Ishikawa (cell line): ENCODE measurements around the gene HIGD1A.

Source experiments
- CEBPB ChIP-seq: IDR thresholded peaks from 2 replicates; pipeline ENCODE4 v1.6.1; 2012
- CREB1 ChIP-seq: IDR thresholded peaks from 2 replicates; pipeline ENCODE4 v1.6.1; 2012; ENCODE audit warnings: low read depth
- EGR1 ChIP-seq: IDR thresholded peaks from 2 replicates; pipeline ENCODE4 v1.6.1; 2012
- EP300 ChIP-seq: IDR thresholded peaks from 2 replicates; pipeline ENCODE4 v1.6.1; 2012; ENCODE audit warnings: borderline replicate concordance
- FOXM1 ChIP-seq: IDR thresholded peaks from 2 replicates; pipeline ENCODE4 v1.6.1; 2012; ENCODE audit warnings: low read depth, borderline replicate concordance
- NFIC ChIP-seq: IDR thresholded peaks from 2 replicates; pipeline ENCODE4 v1.6.1; 2012
- RAD21 ChIP-seq: IDR thresholded peaks from 2 replicates; pipeline ENCODE4 v1.6.1; 2012; ENCODE audit warnings: low read depth
- REST ChIP-seq: IDR thresholded peaks from 2 replicates; pipeline ENCODE4 v1.6.1; 2012; ENCODE audit warnings: low read depth, mild to moderate bottlenecking
- TAF1 ChIP-seq: IDR thresholded peaks from 2 replicates; pipeline ENCODE4 v1.6.1; 2012; ENCODE audit warnings: low read depth, mild to moderate bottlenecking
- TCF12 ChIP-seq: IDR thresholded peaks from 2 replicates; pipeline ENCODE4 v1.6.1; 2012; ENCODE audit warnings: low read depth
- TEAD4 ChIP-seq: IDR thresholded peaks from 2 replicates; pipeline ENCODE4 v1.6.1; 2012
- USF1 ChIP-seq: IDR thresholded peaks from 2 replicates; pipeline ENCODE4 v1.6.1; 2012
- YY1 ChIP-seq: IDR thresholded peaks from 2 replicates; pipeline ENCODE4 v1.6.1; 2012; ENCODE audit warnings: low read depth
- ZBTB7A ChIP-seq: IDR thresholded peaks from 2 replicates; pipeline ENCODE4 v1.6.1; 2012; ENCODE audit warnings: low read depth
- TF ChIP-seq, protein P1 (sequence below): IDR thresholded peaks from 2 replicates; pipeline ENCODE4 v1.6.1; 2012

HIGD1A gene

DNA sequence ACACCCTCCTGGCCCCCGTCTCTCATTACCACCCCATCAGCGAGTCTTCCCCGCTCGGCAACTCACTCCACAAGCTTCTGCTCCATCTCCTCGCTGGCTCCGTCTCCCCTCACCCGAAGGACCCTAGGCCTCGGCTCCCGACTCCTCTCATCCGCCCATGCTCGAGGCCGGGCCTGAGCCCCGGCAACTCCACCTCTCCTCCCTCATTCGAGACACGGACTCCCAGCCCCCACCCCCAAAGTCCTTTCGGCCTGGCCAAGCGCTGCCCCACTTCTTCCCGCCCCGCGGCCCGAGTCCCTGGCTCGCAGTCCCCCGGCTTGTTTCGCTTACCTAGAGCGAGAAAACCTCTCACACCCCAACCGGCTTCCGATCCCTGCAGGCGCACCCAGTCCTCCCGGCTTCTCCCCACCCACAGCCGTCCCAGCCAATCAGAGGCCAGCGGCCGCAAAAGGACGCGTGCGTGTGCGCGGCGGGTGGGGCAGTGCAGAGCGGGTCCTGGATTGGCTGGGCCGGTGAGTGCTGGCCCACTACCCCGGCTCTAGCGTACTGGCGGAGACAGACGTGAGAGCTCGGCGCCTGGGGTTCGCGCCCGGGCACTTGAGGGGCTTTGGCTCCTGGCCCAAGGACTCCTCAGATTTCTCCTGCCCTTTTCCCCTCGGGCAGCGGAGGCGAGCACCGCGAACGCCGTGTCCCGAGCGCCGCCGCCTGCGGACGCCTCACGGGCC, at the start of gene HIGD1A:
Gene HIGD1A (minus strand): TSS at position 385 of the 725 bp plus-strand sequence. CDS start 10,237 bp downstream, outside the sequence.
- TF ChIP-seq EP300 (peak; percentile 8; the same call in 1 of the 2 replicates), NFIC (peak; percentile 56; the same call in 1 of the 2 replicates), TEAD4 (0 out of 2 replicates have a peak, but pooled peaks have one; percentile 5), RAD21 (no peak), USF1 (peak; percentile 3; the same call in 1 of the 2 replicates), ZBTB7A (0 out of 2 replicates have a peak, but pooled peaks have one; percentile 42), REST (no peak), FOXM1 (no peak), TAF1 (peak; percentile 81)
- TF ChIP-seq, protein P1, sequence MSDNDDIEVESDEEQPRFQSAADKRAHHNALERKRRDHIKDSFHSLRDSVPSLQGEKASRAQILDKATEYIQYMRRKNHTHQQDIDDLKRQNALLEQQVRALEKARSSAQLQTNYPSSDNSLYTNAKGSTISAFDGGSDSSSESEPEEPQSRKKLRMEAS = peak; percentile 69

- TF ChIP-seq USF1 = no peak
- no peak for TF ChIP-seq CREB1
Measured at GRCh38 chr3:42853739-42854302, 49.5 kb upstream of the HIGD1A start.

DNA sequence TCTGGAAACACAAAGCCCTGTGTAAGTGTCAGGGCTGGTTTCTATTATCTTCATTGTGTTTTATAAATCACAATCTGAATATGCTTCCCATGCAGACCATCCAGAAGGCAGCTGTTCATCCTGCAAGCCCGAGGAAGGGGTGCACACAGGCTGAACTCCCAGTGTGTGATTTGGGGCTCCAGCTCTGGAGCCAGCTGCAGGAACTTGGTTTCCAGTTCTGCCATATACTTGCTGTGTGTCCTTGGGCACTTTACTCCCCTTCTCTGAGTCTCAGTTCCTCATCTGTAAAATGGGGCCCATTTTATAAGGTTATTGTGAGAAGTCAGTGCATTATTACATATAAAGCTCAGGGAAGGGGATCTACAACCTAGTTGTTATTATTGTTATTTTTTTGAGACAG, 48.8 kb upstream of the HIGD1A start:
- TF ChIP-seq TAF1 (no peak), USF1 (no peak), ZBTB7A (no peak), CREB1 (no peak), CEBPB (no peak), TEAD4 (no peak), FOXM1 (no peak), REST (no peak), TCF12 (no peak), EP300 (no peak), NFIC (no peak), EGR1 (no peak), RAD21 (no peak), YY1 (no peak)
- TF ChIP-seq, protein P1 = no peak

- no peak for TF ChIP-seq TAF1
- TF ChIP-seq NFIC = no peak
- no peak for TF ChIP-seq TEAD4
- TF ChIP-seq YY1 = no peak
- no peak for TF ChIP-seq FOXM1
- TF ChIP-seq RAD21 = no peak
- TF ChIP-seq REST = no peak
- no peak for TF ChIP-seq CEBPB
- TF ChIP-seq ZBTB7A = no peak
- TF ChIP-seq EGR1 = no peak
- TF ChIP-seq EP300 = no peak
- TF ChIP-seq, protein P1 = no peak
- no peak for TF ChIP-seq USF1
- no peak for TF ChIP-seq TCF12
- TF ChIP-seq CREB1 = no peak
Measured at GRCh38 chr3:42852441-42852840, 48.2 kb upstream of the HIGD1A start.
